MV-4-11 (cell line): ENCODE measurements around the gene CRABP2.

Experiments used
- DNase-seq: peaks from one replicate; lab custom pipeline; 2025; lab: John Stamatoyannopoulos, UW

Gene CRABP2

GRCh38 chr1:156668801-156669637, 36.4 kb downstream of the CRABP2 start:
- no peak for DNase-seq

GRCh38 chr1:156667968-156668709, 37.2 kb downstream of the CRABP2 start:
- no peak for DNase-seq

GRCh38 chr1:156667610-156667967, 37.8 kb downstream of the CRABP2 start:
- DNase-seq = no peak

- no peak for DNase-seq
Observed at GRCh38 chr1:156666862-156667609, 38.3 kb downstream of the CRABP2 start.

GRCh38 chr1:156665539-156665938, 39.8 kb downstream of the CRABP2 start:
- no peak for DNase-seq

- peak; percentile 57 for DNase-seq
Observed at GRCh38 chr1:156664767-156665411, 40.5 kb downstream of the CRABP2 start.

GRCh38 chr1:156664046-156664766, 41.2 kb downstream of the CRABP2 start:
- no peak for DNase-seq

DNA sequence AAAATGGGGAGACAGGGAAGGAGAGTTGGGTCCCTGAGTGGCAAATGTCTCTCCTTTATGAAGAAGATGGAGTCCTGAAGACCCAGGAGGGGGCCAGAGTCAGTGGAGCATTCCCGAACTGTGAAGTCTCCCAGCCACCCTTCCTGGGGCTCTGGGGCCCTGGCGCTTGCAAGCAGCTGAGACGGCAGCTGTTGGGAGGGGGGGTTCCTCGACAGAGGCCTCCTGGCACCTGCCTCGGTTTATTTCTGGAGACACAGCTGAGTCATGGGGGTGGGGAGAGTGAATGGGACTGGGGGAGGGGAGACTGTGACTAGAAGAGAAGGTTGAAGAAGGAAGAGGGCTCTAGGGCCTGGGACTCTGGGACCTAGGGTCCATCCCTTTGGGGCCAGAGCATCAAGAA, 42.2 kb downstream of the CRABP2 start:
- DNase-seq = no peak

DNA sequence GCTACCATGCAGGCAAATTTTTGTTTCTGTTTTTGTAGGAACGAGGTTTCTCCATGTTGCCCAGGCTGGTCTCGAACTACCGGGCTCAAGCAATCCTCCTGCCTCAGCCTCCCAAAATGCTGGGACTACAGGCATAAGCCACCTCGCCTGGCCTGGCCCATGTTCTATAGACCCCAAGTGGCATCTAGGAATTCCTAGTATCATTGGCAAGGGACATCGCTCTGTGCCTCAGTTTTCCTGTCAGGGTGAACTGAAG, 42.7 kb downstream of the CRABP2 start:
- DNase-seq = no peak

DNA sequence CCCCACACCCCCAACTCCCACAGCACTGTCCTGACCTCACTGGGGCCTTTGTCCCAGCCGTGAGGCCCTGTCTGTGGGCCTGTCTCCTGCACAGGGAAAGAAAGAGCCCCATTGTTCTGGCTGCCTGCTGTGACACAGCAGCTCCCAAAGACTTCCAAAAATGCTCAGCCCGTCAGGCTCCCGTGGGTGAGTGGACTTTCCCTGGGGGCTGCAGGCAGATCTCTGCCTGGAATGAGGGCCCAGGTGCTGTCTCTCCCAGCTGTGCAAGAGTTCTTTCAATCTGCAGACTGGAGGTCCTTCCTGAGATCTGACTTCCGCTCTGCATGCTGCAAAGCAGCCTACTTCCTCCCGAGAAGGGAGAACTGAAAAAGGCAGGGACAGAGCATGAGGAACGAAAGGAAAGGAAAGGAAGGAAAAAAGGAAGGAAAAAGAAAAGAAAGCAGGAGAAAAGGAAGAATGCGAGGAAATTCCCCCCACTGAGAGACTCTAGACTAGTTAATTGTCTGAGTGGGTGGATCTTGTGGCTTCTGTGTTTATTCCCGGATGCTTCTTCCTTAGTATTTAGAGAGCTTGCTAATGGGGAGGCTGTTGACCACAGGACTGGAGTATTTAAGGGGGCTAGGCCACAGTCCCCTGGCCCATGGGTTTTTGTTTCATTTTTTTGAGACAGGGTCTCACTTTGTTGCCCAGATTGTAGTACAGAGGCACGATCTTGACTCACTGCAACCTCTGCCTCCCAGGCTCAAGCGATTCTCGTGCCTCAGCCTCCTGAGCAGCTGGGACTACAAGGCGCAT, 43.2 kb downstream of the CRABP2 start:
- DNase-seq = peak; percentile 40

- DNase-seq = no peak
Observed at GRCh38 chr1:156660752-156661112, 44.7 kb downstream of the CRABP2 start.

DNA sequence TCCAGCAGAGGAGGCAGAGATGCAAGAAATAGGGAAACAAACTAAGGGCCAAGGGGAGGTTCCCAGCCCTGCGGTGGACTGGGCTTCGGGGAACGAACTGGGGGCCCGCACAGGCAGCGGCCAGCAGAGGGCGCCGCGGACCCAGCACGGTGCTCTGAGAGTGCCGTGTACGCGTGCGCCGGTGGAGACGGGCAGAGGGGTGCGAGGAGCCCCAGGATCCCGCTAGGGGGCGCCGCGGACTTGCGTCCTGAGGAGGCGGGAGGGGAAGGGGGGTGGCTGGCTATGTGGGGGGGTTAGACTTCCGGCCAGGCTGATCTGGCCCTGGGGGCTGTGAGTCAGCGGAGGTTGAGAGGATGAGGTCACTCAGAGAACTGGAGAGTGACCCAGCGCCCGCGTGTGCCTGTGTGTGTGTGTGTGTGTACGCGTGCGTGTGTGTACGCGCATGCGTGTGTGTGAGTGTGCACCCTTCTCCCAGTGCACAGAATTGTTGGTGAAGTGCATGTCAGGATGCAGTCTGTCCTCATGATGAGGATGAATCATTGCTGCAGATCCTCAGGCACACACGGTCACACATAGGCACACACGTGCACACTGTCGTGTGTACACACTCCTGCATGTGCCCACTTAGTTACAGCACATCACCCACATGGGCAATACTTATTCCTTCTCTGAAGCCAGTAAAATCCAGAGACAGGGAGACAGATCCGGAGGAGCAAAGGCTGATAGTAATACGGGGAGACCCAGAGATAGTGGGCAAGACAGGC, 45.2 kb downstream of the CRABP2 start:
- DNase-seq = peak; percentile 94

GRCh38 chr1:156659661-156659987, 45.8 kb downstream of the CRABP2 start:
- DNase-seq = no peak

DNA sequence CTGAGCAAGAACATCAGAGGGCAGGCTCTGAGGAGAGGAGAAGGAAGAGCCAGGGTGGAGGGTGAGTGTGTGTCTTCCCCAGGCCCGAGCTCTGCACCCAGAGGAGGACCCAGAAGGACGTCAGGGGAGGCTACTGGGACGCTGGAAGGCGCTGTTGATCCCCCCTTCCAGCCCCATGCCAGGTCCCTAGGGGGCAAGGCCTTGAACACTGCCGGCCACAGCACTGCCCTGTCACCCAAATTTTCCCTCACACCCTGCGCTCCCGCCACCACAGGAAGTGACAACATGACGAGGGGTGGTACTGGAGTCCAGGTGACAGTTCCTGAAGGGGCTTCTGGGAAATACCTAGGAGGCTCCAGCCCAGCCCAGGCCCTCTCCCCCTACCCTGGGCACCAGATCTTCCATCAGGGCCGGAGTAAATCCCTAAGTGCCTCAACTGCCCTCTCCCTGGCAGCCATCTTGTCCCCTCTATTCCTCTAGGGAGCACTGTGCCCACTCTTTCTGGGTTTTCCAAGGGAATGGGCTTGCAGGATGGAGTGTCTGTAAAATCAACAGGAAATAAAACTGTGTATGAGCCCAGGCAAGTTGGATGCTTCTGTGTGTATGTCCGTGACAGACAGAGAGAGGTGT, 46.3 kb downstream of the CRABP2 start:
- DNase-seq = no peak

DNA sequence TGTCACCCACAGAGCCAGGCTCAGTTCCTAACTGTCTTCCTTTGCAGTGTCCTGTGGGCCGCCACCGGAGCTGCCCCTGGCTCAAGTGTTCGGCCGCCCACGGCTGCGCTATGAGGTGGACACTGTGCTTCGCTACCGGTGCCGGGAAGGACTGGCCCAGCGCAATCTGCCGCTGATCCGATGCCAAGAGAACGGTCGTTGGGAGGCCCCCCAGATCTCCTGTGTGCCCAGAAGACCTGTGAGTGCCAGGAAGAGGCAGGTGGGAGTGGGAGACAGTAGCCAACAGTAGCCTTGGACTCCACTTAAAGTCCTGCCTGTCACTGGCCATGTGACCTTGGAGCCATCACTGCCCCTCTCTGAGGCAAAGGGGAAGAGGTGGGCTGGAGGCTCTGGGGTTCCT, 46.9 kb downstream of the CRABP2 start:
- DNase-seq = no peak

DNA sequence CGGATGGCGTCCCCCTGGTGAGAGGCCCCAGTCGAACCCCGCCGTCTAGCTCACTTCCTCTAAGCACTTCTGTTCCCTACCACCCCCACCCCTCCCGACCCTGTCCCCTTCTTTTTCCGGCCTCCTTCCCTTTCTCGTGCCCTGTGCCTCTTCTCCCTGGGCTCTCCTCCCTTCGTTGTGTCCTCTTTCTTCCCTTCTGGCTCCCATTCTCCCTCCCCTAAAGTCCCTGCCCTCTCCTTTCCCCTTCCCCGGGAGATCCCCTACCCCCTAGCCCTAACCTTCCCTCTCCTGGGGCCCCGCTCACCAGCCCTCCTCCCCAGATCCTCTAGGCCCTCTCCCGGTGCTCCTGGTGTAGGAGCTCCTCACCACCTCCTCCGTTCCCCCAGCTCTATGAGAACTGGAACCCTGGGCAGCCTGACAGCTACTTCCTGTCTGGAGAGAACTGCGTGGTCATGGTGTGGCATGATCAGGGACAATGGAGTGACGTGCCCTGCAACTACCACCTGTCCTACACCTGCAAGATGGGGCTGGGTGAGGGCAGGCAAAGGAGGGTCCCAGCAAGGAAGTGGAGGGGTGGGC, 47.6 kb downstream of the CRABP2 start:
- DNase-seq = no peak

GRCh38 chr1:156656806-156657740, 48.3 kb downstream of the CRABP2 start:
- DNase-seq = peak; percentile 27

DNA sequence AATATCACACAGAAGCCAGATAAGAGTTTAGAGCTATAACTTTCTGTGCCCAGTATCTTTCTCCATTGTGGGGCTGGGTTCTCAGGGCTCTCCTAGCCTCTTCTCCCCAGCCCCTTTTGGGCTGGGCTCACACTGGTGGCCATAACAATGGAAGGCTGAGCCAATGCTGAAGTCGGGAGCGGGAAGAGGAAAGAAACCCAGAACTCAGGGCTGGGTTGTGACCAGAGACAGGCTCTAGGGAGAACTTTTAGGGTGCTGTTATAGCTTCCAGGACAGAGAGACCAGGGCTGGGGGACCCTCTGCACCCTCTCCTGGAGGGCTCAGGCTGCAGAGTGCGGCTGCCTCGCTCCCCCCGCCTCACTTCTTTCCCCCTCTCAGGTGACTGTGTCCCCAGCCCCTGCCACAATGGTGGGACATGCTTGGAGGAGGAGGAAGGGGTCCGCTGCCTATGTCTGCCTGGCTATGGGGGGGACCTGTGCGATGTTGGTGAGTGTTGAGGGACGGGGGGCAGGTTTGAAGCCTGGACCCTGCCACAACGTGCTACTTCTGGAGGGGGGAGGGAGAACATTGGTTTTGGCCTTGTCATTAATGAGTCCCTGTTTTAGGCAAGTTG, 49.4 kb downstream of the CRABP2 start:
- DNase-seq = no peak
